ENCODE results near the gene FAM210A.

Gene FAM210A

DNA sequence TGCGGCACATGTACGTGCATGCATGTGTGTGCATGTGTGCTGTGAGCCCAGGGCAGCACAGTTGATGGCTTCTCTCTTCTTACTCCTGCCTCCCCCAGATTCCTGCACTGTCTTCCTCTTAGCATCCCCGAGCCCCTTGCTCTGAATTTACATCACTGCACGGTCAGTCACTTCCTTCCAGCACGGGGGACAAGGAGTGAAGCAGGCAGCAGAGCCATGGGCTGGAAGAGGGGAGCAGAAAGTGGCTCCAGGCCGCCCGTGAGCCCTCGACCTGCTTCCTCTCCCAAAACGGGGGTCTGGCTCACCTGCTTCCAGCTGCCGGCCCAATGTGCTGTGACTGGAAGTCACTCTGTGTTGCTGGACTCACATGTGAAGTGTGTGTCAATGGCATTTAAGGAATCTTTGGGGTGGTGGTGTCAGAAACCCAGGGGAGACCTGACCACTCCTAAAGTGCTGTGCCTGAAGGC is 106.1 kb downstream of the FAM210A start:
- DNase-seq, result no peak

DNA sequence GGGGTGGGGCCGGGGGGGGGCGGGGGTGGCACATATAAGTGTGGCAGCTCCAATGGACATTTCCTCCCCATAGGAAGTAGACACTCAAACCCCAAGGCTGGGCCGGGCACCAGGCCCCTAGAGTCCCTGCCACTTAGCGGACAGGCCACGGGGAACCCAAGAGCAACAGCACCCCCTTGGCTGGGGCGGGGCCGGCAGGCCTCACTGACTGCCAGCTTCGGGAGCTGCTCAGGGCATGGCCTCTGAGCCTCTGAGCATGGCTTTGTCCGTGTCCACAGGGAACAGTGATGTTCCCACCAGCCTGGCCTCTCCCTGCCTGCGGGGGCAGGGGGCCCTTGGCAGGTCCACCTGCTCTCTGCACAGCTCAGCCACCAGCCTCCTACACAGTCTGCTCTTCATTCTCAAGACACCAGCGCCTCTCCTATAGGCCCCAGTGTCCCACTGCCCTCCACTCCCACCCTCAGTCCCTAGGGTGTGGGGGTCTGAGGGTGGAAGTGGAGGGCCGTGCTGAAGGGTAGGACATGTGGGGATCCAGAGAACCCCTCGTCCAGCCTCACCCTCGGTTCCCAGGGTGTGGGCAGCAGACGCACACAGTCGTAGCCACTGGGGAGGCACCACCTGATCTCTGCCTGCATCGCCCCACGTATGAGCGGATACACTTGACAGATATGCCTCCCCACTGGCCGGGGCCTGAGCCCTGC is 106.7 kb downstream of the FAM210A start:
- DNase-seq, result no peak

DNA sequence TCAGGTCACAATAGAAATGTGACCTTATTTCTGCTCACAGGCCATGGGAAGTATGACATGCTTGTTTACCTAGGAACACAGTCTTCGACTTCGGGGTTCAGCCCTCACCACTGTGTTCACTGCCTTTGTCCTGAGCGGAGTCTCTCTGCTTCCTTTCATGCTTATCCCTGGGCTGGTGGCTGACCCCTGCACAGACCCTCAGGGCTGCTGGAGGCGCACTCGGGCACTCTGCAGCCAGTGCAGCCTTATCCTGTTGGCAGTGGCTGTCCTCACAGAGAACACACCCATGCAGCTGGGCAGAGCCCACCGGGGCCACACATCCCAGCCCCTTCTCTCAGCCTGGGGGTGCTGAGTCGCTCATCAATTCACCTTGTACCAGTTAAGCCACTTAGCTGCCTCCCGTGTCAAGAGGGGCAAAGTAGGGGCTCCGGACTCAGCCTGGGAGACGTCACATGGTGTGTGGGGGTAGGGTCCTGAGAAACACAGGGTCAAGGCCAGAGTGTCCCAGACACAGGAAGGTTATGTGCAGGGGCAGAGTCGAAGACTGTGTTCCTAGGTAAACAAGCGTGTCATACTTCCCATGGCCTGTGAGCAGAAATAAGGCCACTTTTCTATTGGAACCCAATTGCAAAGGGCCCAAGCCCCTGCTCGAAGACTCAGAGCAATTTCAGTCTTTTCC is 107.5 kb downstream of the FAM210A start:
- DNase-seq, result no peak

DNA sequence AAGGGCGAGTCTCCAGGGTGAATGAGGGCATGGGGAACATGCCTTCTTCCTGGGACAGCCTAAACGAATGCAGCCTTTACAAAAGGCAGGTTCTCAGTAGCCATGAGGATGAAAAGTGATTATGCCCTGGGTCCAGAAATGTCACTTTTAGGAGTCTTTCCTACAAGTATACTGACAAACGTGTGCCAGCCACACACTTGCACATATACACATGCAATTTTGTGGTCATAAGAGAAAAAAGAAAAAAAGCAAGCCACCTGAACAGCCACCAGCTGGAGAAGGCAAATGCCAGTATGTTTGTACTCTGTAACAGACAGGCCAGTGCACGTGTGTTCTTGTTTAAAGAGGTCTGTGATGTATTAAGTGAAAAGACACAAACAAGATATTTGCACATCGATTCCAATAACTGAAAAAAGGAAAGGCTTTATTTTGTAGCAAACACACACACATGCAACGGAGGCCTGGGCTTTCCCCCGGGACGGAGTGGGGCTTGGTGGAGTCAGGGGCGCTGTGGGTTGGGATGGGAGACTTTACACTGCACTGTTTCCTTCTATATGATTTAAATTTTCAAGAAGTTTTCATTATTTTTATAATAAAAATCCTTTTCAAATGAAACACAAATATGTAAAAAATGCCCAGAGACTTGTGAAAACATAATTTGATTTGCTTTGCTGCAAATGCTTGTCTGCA is 108.4 kb downstream of the FAM210A start:
- DNase-seq, result no peak

DNA sequence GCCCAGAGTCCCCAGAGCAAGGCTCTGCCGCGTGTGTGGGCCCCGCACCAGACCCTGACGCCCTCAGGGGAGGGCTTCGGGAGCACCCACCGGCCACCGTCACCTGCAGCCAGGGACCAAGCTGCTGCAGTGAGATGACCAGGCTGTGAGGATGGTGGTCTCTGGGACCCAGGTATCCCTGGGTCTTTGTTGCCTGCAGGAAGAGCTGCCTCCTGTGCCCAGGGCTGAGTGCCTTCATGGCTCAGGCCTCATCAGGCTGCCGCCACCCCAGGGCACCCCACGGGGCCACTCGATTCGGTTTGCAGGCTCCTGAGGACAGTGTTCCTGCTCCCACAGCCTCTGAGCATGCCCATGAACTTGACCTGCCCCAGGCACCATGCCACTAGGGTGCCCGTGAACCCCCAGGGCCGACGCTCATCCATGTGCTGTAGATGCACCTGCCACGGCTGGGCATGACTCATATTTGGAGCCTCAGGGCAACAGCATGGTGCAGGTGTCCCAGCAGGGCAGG is 109.8 kb downstream of the FAM210A start:
- no peak for DNase-seq

DNA sequence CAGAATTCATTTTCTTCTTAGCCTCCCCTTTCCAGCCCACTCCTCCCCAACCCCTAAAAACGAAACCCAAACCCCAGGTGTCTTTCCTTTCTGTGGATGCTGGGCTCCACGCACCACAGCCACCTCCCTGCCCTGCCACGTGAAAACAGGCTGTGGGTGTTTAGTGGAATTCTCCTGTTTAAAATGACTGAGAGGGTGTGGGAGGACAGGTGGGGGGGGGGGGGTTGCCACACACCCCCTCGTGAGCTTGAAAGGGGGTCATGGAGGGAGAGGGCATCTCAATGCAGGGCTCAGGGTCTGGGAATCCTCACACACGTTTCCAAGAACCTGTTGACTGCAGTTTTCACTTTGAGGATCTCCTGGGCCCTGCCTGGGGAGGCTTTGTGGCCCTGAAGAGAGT is 110.3 kb downstream of the FAM210A start:
- no peak for DNase-seq

DNA sequence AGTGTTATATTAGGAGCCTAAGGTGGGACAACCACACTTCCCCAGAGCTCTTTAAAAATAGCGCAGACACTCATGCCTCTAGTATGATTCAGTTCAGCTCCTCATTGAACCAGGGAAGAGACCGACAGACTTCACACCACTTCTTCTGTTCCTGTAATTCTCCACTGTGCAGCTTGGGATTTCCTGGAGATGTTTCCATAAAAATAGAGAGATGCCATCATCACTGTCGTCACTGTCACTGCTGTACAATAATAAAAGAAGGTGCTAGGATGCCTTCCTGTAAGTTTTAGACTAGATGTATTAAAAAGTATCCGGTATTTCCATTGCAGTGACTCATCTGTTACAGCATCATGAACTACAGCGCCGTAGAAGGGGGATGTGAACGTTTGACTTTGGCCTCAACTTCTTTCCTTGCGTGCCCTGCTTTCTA is 110.9 kb downstream of the FAM210A start:
- DNase-seq, result no peak

DNA sequence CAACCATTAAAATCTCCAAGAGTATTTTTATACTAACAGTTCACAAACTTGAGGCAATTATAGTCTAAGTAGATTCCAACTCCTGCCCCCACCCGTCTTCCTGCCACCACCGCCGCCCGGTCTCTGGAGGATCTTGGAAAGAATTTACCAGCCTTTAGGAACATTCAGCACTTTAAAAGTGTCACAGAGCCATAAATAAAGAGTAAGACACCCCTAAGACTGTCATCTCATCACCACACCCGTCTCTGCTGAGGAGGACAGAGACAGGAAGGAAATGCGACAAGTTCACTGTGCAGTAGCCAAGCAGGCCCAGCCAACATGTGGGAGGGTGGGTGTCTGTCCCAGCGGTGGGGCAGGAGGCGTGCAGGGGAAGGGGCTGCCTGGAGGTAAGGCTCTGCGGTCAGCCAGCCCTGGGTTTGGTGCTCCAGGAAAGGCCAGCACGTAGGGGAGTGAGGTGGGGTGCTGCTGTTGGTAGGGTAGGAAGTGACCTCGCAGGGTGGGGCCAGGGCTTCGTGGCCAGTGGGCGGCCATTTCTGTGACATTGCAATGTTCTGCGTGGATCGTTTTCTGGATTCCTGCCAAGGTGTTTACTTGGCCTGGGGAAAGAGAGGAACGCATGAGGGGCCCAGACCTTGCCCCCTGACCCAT is 111.6 kb downstream of the FAM210A start:
- no peak for DNase-seq

DNA sequence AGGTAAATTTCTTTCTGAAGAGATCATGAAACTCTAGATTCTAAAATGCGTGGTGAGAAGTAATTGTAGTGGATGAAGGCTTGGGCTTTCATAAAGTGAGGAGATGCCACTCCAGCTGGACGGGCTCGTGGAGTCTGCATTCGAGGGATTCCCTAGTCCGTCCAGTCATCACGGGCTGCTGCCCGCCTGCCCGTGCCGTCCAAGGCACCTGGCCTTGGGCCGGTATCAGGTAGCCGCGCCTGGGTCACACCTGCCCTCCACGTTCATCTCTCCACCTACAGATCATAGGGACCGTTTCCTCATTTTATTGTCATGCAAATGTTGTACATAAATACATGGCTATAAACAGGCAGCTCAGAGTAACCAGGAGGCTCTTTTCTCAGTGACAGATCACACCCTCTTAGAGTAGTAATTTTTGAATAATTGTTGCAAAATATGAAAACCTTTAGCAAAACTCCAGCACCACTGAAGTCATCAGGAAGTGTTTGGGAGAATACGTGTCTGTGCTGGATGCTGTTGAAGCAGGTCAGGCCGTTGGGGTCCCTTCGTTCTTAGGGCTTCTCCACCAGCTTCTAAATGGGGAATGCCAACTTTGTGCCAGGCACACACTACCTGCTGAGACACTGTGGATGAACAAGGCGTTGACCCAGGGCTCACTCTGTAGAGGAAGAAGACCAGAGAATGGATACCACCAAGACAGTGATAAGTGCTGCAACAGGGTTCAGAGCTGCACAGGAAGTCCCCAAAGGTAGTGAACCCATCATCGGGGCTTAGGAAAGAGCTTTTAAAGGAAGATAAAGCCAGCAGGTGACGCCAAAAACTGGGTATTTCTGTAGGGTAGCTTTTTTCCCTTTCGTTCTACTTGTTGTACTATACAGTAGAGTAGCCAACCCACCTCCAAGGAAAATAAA is 112.5 kb downstream of the FAM210A start:
- DNase-seq, result no peak

Data from right forelimb (tissue), 1 donor.